ENCODE results near the gene MFSD2A. TPM values are rescaled to one million over a fixed set of nuclear protein-coding genes. Genes with fewer than 3 reads are reported as not detected.

The MFSD2A gene
- total RNA-seq, 1 donor from 2014 or later, result 0.90 TPM

DNA sequence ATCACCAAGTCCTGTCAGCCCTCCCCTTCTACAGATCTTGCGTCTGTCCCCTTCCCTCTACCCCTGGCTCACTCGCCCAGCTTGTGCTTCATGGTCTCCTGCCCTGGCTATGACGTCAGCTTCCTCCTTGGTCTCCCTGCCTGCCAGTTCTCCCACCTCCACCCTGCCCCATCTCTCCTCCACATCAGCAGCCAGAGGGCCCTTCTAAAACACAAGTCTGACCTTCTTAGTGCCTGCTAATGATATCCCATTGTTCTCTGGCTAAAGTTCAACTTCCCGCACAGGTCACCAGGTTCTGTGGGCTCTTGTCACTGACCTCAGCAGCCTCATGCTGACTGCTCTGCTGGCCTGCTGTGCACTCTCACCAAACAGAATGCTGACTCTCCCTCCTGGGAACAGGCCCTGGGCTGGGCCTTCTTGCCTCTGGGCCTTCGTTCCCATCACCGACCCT, 28.6 kb upstream of the MFSD2A start:
- Histone ChIP-seq H3K27ac (no peak overlapping the region), H4K20me1 (ENCODE audit: low read depth) (peaks cover 14% of the 10 kb centered on the region), H3K4me3 (no peak overlapping the region), H3K4me1 (peaks cover 5% of the 10 kb centered on the region), H3F3A (ENCODE audit: low read depth) (peaks cover 13% of the 10 kb centered on the region), H3K9ac (no peak overlapping the region), H3K36me3 (no peaks in the 10 kb centered on the region), H3K9me3 (ENCODE audit: low read depth) (no peaks in the 10 kb centered on the region), H3K27me3 (peaks cover 48% of the 10 kb centered on the region), H3K79me2 (ENCODE audit: low read depth) (no peaks in the 10 kb centered on the region), H3K4me2 (no peak overlapping the region), H2AFZ (replicated peaks) (no peak overlapping the region)
- H3K4me1 Mint-ChIP-seq, result peaks cover 43% of the 10 kb centered on the region
- H3K27ac Mint-ChIP-seq, result peak overlapping the region; percentile 93
- H3K27me3 Mint-ChIP-seq (ENCODE audit: insufficient read depth, low read depth), result peaks cover 6% of the 10 kb centered on the region
- no peaks in the 10 kb centered on the region for H3K9me3 Mint-ChIP-seq
- TF ChIP-seq, protein P1, sequence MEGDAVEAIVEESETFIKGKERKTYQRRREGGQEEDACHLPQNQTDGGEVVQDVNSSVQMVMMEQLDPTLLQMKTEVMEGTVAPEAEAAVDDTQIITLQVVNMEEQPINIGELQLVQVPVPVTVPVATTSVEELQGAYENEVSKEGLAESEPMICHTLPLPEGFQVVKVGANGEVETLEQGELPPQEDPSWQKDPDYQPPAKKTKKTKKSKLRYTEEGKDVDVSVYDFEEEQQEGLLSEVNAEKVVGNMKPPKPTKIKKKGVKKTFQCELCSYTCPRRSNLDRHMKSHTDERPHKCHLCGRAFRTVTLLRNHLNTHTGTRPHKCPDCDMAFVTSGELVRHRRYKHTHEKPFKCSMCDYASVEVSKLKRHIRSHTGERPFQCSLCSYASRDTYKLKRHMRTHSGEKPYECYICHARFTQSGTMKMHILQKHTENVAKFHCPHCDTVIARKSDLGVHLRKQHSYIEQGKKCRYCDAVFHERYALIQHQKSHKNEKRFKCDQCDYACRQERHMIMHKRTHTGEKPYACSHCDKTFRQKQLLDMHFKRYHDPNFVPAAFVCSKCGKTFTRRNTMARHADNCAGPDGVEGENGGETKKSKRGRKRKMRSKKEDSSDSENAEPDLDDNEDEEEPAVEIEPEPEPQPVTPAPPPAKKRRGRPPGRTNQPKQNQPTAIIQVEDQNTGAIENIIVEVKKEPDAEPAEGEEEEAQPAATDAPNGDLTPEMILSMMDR (IDR thresholded peaks at IDR 0.05), result no peak
- peak overlapping the region; percentile 21 for H3K4me3 Mint-ChIP-seq
- no peaks in the 10 kb centered on the region for H3K36me3 Mint-ChIP-seq
- no peak for DNase-seq (ENCODE audit: low spot score)

DNA sequence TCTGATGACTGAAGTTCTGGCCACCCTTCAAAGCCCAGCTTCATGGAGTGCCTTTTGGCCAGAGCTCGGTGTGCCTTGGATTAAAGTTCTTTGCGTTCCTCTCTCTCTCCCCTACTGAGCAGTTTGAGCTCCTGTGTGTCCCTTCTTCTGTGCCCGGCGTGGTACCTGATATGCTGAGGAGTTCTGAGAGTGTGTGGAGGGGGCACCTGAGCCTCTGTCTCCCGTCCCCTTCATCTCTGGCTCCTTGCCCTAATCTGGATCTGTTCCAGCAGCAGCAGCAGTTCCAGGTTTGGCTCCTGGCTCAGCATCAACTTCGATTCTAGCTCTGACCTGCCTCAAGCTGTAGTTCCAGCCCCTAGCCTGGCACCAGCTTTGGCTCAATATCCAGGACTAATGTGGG, 28.1 kb upstream of the MFSD2A start:
- Histone ChIP-seq H2AFZ (replicated peaks) (no peak overlapping the region), H3K36me3 (no peaks in the 10 kb centered on the region), H3K79me2 (ENCODE audit: low read depth) (no peaks in the 10 kb centered on the region), H3K9ac (no peak overlapping the region), H3K4me3 (no peak overlapping the region), H3F3A (ENCODE audit: low read depth) (peaks cover 11% of the 10 kb centered on the region), H3K4me2 (no peak overlapping the region), H3K27ac (no peak overlapping the region), H3K4me1 (peaks cover 4% of the 10 kb centered on the region), H3K9me3 (ENCODE audit: low read depth) (no peaks in the 10 kb centered on the region), H3K27me3 (peaks cover 44% of the 10 kb centered on the region), H4K20me1 (ENCODE audit: low read depth) (peaks cover 14% of the 10 kb centered on the region)
- H3K27ac Mint-ChIP-seq, result peak overlapping the region; percentile 93
- no peak for DNase-seq (ENCODE audit: low spot score)
- peak overlapping the region; percentile 3 for H3K4me3 Mint-ChIP-seq
- peaks cover 38% of the 10 kb centered on the region for H3K4me1 Mint-ChIP-seq
- TF ChIP-seq, protein P1 (IDR thresholded peaks at IDR 0.05), result no peak
- TF ChIP-seq EZH2phosphoT487 (IDR thresholded peaks at IDR 0.05) (no peak), EZH2 (IDR thresholded peaks at IDR 0.05) (no peak)
- H3K36me3 Mint-ChIP-seq, result no peaks in the 10 kb centered on the region
- no peaks in the 10 kb centered on the region for H3K9me3 Mint-ChIP-seq
- H3K27me3 Mint-ChIP-seq (ENCODE audit: insufficient read depth, low read depth), result peaks cover 6% of the 10 kb centered on the region

DNA sequence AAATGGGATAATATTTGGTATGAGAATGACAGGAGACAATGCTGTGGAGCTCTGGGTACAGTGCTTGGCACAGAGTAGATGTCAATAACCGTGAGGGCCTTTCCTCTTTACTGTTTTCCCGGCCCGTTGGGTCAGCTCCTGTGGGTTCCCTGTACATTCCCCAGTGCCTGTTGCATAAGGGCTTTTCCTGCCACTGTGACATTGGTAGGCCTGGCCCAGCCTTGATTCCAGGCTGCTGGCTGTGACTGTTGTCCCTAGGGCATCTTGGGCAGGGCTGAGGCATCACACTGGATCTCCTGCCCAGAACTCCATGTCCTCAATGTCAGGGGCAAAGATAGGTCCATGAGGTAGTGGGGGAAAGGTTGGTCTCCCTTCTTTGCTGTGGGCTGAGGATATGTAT, 27.4 kb upstream of the MFSD2A start:
- no peak overlapping the region for H3K27ac ChIP-seq
- peaks cover 37% of the 10 kb centered on the region for H3K27me3 ChIP-seq
- no peaks in the 10 kb centered on the region for H3K79me2 ChIP-seq (ENCODE audit: low read depth)
- H4K20me1 ChIP-seq (ENCODE audit: low read depth), result peaks cover 7% of the 10 kb centered on the region
- no peak for DNase-seq (ENCODE audit: low spot score)
- H3K4me3 ChIP-seq, result no peak overlapping the region
- no peaks in the 10 kb centered on the region for H3K36me3 Mint-ChIP-seq
- H3K4me2 ChIP-seq, result no peak overlapping the region
- H3K27me3 Mint-ChIP-seq (ENCODE audit: insufficient read depth, low read depth), result peaks cover 6% of the 10 kb centered on the region
- H3K27ac Mint-ChIP-seq, result no peak overlapping the region
- no peak overlapping the region for H2AFZ ChIP-seq (replicated peaks)
- no peak overlapping the region for H3K4me3 Mint-ChIP-seq
- peaks cover 5% of the 10 kb centered on the region for H3F3A ChIP-seq (ENCODE audit: low read depth)
- peaks cover 31% of the 10 kb centered on the region for H3K4me1 Mint-ChIP-seq
- H3K4me1 ChIP-seq, result no peaks in the 10 kb centered on the region
- H3K9me3 ChIP-seq (ENCODE audit: low read depth), result no peaks in the 10 kb centered on the region
- TF ChIP-seq EZH2phosphoT487 (IDR thresholded peaks at IDR 0.05) (no peak), EZH2 (IDR thresholded peaks at IDR 0.05) (no peak)
- TF ChIP-seq, protein P1 (IDR thresholded peaks at IDR 0.05), result no peak
- H3K36me3 ChIP-seq, result no peaks in the 10 kb centered on the region
- no peak overlapping the region for H3K9ac ChIP-seq
- no peaks in the 10 kb centered on the region for H3K9me3 Mint-ChIP-seq
